Measurements from ENCODE around the gene CTTNBP2NL. TPM values are rescaled to one million over a fixed set of nuclear protein-coding genes. Genes with fewer than 3 reads are reported as not detected.

The CTTNBP2NL gene
- polyA plus RNA-seq, 2 of the 4 experiments (the other 2 are of a cell fraction), result 5.8 to 8.7 TPM

GRCh38 chr1:112393631-112393974, 2.4 kb upstream of the CTTNBP2NL start (continued):
- TF ChIP-seq ELK1 (IDR thresholded peaks at IDR 0.05; ENCODE audit: low read depth, low read length), result no peak
- no peak for TF ChIP-seq MAX (IDR thresholded peaks at IDR 0.05)
- TF ChIP-seq ATOH8 (CRISPR knock-in tag; IDR thresholded peaks at IDR 0.05; ENCODE audit: low read depth), result no peak
- no peak for TF ChIP-seq HES2 (IDR thresholded peaks at IDR 0.05)
- no peak for TF ChIP-seq SMC3 (IDR thresholded peaks at IDR 0.05)
- no peak for TF ChIP-seq GATA3 (IDR thresholded peaks at IDR 0.05; ENCODE audit: borderline replicate concordance)
- TF ChIP-seq HOXA7 (CRISPR knock-in tag; IDR thresholded peaks at IDR 0.05), result no peak
- no peak for TF ChIP-seq HEYL (CRISPR knock-in tag; IDR thresholded peaks at IDR 0.05)

- no peaks in the 10 kb centered on the region for H3K9me3 ChIP-seq
- CTCF ChIA-PET, result interaction anchor here (0.6 to 10.1 kb wide), 12 partner anchors 17 to 1430 kb away, joined by 3 to 165 read pairs (median 4); no protein-coding TSS in a partner anchor
- 0% methylated on average over 1 of the region's 1 CpG for WGBS (ENCODE audit: missing lambda C conversion rate)
- H3K4me2 ChIP-seq, result peak overlapping the region; percentile 92
- DNase-seq (ENCODE audit: low read depth in 1 of 2, low spot score in 1 of 2) (no peak), ATAC-seq (no peak), FAIRE-seq (no peak)
- peaks cover 40% of the 10 kb centered on the region for H3K4me1 ChIP-seq
- TF ChIP-seq ZNF302 (CRISPR knock-in tag; IDR thresholded peaks at IDR 0.05) (no peak), RARB (CRISPR knock-in tag; IDR thresholded peaks at IDR 0.05) (no peak), JUNB (IDR thresholded peaks at IDR 0.05) (no peak), MAZ (IDR thresholded peaks at IDR 0.05; ENCODE audit: borderline replicate concordance, low read depth, low read length) (no peak), HMGXB4 (CRISPR knock-in tag; IDR thresholded peaks at IDR 0.05; ENCODE audit: borderline replicate concordance) (no peak), SREBF2 (IDR thresholded peaks at IDR 0.05) (no peak), MAFK (IDR thresholded peaks at IDR 0.05; ENCODE audit: partially characterized antibody) (no peak), ESRRA (IDR thresholded peaks at IDR 0.05; ENCODE audit: borderline replicate concordance, low read length) (no peak), REST (IDR thresholded peaks at IDR 0.05) (no peak), CBX2 (IDR thresholded peaks at IDR 0.05; ENCODE audit: borderline replicate concordance, low read depth) (no peak), CTCF (IDR thresholded peaks at IDR 0.05) (no peak), RAD21 (conservative IDR thresholded peaks at IDR 0.05 in 1 of 2, IDR thresholded peaks at IDR 0.05 in 1 of 2) (no peak), HOXB13 (CRISPR knock-in tag; IDR thresholded peaks at IDR 0.05; ENCODE audit: low read depth) (no peak), FOSB (CRISPR knock-in tag; IDR thresholded peaks at IDR 0.05) (no peak), ELK1 (IDR thresholded peaks at IDR 0.05; ENCODE audit: low read depth, low read length) (no peak), ZC3H11A (IDR thresholded peaks at IDR 0.05) (no peak), JUN (IDR thresholded peaks at IDR 0.05) (no peak), EHF (CRISPR knock-in tag; IDR thresholded peaks at IDR 0.05) (no peak), ZFP36 (IDR thresholded peaks at IDR 0.05; ENCODE audit: borderline replicate concordance, partially characterized antibody) (no peak)
- peak overlapping the region; percentile 88 to 96 for H3K27ac ChIP-seq
- POLR2A ChIA-PET, result interaction anchor here (0.6 to 1.7 kb wide), 11 partner anchors 15 to 320 kb away, joined by 3 to 12 read pairs (median 4); partner anchors contain the start of genes MOV10, PPM1J, RHOC and ST7L
- H3K4me3 ChIP-seq, result peak overlapping the region; percentile 28; the same call in 1 of the 3 replicates
These were observed 1.3 kb upstream of the CTTNBP2NL start for GRCh38 chr1:112394743-112395062.
